A549 treated with Mapracorat at 1 μM for 4 hours (cell line): ENCODE measurements around the gene MPPE1. TPM values are rescaled to one million over a fixed set of nuclear protein-coding genes. Genes with fewer than 3 reads are reported as not detected.

Experiments
- total RNA-seq: library from RNA; stranded (reverse); fragments of 200-300 nt; extraction: Qiagen RNA extraction; gene quantifications from 5 replicates; pipeline ENCODE4 v1.2.3, GENCODE V29; 2022

Gene MPPE1, protein sequence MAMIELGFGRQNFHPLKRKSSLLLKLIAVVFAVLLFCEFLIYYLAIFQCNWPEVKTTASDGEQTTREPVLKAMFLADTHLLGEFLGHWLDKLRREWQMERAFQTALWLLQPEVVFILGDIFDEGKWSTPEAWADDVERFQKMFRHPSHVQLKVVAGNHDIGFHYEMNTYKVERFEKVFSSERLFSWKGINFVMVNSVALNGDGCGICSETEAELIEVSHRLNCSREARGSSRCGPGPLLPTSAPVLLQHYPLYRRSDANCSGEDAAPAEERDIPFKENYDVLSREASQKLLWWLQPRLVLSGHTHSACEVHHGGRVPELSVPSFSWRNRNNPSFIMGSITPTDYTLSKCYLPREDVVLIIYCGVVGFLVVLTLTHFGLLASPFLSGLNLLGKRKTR
- total RNA-seq = 16.7 to 26.1 TPM (median 19.4 TPM) in 5 replicates

DNA sequence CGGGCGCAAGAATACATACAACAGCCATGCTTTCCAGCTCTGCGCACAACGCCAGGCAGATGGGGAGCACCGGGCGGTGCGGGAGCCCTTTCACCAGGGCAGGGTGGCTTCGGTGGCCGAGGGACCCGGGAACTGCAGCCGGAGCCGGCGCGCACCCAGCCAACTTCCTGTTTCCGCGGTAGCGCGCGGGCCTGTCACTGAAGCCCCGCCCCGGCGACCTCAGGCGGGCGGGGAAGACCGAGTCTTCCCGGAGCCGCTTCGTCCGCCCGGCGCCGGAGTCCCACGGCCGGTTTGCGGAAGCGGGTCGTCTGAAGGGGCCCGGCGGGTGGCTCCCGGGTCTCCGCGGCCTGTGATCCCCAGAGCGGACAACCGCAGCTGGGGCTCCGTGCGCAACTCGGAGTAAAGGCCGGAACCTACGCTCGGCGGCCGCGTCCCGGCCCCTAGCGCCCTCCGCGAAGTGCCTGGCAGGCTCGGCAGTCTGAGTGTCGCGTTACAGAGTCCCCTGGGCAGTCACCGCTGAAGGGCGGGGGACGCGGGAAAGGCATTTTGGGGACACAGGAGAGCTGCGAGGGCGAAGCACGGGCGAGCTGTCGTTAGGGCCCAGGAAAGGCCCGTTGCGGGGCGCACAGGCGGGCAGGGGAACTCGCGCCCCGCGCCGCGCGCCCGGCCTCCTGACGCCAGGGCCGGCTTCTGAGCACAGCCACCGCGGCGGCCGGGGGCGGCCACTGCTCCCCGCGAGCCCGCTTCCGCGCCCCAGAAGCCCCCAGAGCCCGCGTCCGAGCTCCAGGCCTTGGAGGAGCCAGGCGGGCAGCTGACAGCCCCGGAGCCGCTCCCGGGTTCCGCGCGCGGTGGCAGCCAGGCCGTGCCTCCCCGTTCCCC lies at the start of gene MPPE1:
TSS of gene MPPE1 (minus strand) at position 136 of the 879 bp plus-strand sequence. CDS start 11,053 bp downstream, outside the sequence.

DNA sequence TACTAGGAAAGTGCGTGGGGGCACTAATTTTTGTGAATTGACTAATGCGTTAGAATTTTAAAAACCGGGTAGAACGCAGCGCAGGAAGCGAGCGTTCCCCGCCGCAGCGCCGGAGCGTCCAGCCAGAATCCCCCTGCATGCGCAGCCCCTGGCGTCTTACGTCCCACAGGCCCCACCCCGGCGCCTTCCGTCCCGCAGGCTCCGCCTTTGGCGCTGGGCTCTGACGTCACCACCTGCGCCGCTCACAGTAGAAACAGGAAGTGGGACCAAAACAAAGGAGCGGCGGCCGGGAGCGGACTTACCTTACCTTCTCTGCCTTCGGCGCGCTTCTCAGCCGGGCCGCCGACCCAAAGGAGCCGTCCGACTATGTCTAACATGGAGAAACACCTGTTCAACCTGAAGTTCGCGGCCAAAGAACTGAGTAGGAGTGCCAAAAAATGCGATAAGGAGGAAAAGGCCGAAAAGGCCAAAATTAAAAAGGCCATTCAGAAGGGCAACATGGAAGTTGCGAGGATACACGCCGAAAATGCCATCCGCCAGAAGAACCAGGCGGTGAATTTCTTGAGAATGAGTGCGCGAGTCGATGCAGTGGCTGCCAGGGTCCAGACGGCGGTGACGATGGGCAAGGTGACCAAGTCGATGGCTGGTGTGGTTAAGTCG lies 56.8 kb downstream of the MPPE1 start, which contains the start of gene CHMP1B:
TSS of gene CHMP1B (plus strand) at position 268 of the 660 bp plus-strand sequence. CDS start at position 367, 99 bp downstream.

Other genes starting within 250 kb of the MPPE1 start
- gene GNAL, start 219.1 kb downstream of the MPPE1 start, total RNA-seq = 5.0 to 7.8 TPM (median 6.0 TPM) in 5 replicates
- gene CHMP1B, start 56.9 kb downstream of the MPPE1 start, total RNA-seq = 43.5 to 48.6 TPM (median 44.7 TPM) in 5 replicates
- gene IMPA2, start 73.2 kb upstream of the MPPE1 start, total RNA-seq = 61.4 to 90.5 TPM (median 86.8 TPM) in 5 replicates
- gene ANKRD62, start 185.5 kb upstream of the MPPE1 start, total RNA-seq = not detected in 5 replicates